ENCODE results near the gene VRK3.

Gene VRK3

DNA sequence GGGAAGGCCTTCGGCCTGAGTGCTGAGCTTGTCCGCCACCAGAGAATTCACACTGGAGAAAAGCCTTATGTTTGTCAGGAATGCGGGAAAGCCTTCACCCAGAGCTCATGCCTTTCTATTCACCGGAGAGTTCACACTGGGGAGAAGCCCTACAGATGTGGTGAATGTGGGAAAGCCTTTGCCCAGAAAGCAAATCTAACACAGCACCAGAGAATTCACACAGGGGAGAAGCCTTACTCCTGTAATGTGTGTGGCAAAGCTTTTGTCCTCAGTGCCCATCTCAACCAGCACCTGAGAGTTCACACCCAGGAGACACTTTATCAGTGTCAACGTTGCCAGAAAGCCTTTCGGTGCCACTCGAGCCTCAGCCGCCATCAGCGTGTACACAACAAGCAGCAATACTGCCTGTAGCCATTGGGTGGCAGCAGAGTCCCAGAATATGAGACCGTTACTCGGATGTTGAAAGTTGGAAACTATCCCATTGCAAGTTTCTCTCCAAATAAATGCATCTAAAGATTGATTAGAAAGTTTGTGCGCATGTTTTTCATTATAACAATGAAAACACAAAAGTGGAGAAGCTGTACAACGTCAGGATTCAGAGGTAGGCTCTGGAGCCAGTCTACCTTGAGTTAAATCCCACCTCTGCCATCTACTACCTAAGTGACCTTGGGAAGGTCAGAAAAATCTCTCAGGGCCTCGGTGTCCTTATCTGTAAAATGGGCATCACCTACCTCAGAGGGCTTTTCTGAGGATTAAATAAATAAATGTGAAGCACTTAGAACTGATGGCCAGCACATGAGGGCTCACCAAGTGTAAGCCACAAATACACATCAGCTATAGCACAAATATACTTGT, 21.7 kb upstream of the VRK3 start:
- FAIRE-seq (no peak), DNase-seq (ENCODE audit: insufficient read length, low spot score) (no peak)
- no peak for TF ChIP-seq POLR2A (IDR thresholded peaks at IDR 0.05; ENCODE audit: low read depth, low read length)

DNA sequence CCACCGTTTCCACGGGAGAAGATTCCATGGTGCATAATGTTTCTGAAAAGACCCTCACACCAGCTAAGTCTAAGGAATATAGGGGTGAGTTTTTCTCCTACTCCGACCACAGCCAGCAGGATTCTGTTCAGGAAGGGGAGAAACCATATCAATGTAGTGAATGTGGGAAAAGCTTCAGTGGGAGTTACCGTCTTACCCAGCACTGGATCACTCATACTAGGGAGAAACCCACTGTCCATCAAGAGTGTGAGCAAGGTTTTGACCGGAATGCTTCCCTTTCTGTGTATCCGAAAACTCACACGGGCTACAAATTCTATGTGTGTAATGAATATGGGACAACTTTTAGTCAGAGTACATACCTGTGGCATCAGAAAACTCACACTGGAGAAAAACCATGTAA, 19.8 kb upstream of the VRK3 start:
- DNase-seq (ENCODE audit: insufficient read length, low spot score) = no peak
- no peak for FAIRE-seq
- no peak for TF ChIP-seq POLR2A (IDR thresholded peaks at IDR 0.05; ENCODE audit: low read depth, low read length)

DNA sequence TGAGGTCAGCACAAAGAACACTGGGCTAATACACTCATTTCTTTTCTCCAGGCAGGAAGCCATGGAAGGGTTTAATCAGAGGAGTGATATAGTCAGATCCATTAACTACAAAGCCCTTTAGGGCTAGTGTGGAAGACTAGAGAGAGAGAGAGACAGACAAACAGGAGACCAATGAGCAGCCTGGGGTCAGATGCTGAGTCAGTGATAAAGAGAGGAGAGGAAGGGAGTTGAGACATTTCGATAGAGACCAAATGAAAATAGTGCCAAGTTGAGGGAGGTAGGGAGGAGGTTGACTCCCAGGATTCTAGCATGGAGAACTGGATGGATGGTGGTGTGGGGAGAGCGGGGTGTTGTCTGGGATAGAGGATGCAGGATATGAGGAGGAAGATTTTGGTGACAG, 18.8 kb upstream of the VRK3 start:
- DNase-seq (ENCODE audit: insufficient read length, low spot score) = no peak
- TF ChIP-seq POLR2A (IDR thresholded peaks at IDR 0.05; ENCODE audit: low read depth, low read length) = no peak
- no peak for FAIRE-seq

DNA sequence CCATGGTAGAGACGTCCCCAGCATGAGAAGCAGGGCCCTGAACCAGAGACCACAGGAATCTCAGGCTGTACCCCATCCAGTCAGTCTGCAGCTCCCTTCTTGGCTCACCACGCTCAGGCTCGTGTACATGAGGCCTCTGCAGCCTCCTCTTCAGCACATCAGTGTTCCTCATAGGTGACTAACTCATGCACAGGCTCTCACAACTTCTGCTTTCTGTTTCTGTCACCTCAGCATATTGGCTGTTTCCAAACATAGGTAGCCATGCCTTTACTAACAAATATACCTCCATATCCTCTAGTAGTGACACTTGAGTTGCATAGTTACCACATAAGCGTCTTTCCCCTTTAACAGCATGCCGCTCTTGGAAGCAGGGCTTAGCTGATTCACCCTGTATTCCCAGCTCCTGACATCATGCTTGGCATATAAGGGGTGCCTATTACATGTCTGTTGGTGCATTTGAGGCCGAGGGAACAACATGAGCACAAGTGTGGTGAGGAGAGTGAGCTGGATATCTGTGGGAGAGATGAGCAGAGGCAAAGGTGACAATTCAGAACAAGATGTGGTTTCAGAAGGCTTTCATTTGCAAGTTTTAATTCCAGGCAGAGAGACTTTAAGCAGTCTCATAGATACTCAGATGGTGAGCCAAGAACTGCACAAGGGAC, 17.3 kb upstream of the VRK3 start:
- FAIRE-seq (no peak), DNase-seq (ENCODE audit: insufficient read length, low spot score) (no peak)
- TF ChIP-seq POLR2A (IDR thresholded peaks at IDR 0.05; ENCODE audit: low read depth, low read length) = no peak

DNA sequence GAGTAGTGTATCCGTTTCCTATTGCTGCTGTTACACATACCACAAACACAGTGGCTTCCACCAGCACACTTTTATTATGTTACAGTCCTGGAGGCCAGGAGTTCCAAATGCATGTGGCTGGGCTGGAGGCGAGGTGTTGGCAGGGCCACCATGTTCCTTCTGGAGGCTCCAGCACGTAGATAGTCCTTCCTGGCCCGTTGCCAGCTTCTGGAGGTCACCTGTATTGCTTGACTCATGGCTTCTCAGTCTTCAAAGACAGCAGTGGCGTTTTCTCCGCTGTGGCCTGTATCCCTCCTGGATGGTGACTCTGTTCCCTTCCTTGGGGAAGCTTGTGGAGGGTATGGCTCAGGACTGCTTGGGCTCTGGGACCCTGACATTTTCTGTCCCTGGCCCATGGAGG, 15.8 kb upstream of the VRK3 start:
- DNase-seq (ENCODE audit: insufficient read length, low spot score) = no peak
- FAIRE-seq = no peak
- TF ChIP-seq POLR2A (IDR thresholded peaks at IDR 0.05; ENCODE audit: low read depth, low read length) = no peak

DNA sequence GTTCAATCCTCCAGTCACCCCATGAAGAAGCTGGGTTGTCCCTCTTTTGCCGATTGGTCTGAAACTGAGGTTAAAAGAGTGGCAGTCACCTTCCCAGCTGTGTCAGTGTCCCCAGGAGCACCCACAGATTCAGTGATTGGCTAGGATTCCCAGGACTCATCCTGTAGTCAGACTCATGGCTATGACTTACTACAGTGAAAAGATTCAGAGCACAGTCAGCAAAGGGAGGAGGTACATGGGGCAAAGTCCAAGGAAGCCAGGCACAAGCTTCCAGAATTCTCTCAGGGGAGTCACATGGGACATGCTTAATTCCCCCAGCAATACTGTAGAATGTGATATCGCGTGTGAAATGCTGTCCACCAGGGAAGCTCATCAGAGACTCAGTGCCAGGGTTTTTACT, 14.8 kb upstream of the VRK3 start:
- FAIRE-seq (no peak), DNase-seq (ENCODE audit: insufficient read length, low spot score) (no peak)
- no peak for TF ChIP-seq POLR2A (IDR thresholded peaks at IDR 0.05; ENCODE audit: low read depth, low read length)

DNA sequence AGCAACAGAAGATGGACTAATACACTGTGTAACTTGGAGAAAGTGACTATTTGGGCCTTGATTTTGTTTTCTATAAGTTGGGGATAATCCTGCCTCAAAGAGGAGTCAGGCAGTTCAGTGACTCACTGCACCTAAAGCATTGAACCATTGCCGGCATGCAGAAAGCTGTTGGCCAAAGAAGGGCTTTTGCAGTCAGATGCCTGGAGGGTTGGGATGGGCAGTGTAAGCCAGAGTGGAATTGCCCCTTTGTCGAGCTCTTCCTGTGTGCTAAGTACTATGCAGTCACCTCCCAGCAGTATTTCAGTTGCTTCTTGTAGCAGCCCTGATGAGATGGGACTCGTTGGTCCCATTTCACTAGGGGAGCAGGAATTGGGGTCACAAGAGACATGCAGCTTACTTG, 11.7 kb upstream of the VRK3 start:
- no peak for FAIRE-seq
- no peak for TF ChIP-seq POLR2A (IDR thresholded peaks at IDR 0.05; ENCODE audit: low read depth, low read length)

DNA sequence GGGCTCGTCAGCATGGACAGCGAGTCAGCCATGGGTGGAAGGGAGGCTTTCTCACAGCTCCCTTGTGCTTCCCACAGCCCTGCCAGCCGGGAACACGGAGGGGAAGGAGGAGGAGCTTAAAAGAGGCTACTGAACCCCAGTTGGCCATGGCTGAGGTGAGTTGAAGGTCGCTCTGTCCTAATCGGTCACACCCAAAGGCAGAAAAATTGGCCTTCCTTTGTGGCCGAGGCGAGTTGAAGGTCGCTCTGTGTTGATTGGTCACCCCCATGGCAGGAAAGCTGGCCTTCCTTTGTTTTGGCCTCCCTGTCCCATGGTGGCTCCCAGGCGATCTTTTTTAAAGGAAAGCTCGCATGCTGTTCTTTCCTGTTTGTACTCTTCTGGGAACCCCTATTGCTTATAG, 5.8 kb upstream of the VRK3 start:
- no peak for FAIRE-seq
- TF ChIP-seq POLR2A (IDR thresholded peaks at IDR 0.05; ENCODE audit: low read depth, low read length) = no peak
- DNase-seq (ENCODE audit: insufficient read length, low spot score) = no peak

More for the DNA sequence above, 11.7 kb upstream of the VRK3 start:
- DNase-seq (ENCODE audit: insufficient read length, low spot score) = no peak

DNA sequence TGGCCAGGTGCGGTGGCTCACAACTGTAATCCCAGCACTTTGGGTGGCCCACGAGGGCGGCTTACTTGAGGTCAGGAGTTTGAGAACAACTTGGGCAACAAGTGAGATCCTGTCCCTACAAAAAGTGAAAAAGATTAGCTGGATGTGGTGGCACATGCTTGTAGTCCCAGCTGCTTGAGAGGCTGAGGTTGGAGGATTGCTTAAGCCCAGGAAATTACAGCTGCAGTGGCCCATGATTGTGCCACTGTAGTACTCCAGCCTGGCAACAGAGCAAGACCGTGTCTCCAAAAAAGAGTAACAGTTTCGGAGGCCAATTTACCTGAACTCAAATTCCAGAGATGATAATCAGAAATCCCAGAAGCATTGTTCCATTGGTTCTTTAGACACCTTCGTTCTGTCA, 5.1 kb upstream of the VRK3 start:
- DNase-seq (ENCODE audit: insufficient read length, low spot score) (no peak), FAIRE-seq (no peak)
- no peak for TF ChIP-seq POLR2A (IDR thresholded peaks at IDR 0.05; ENCODE audit: low read depth, low read length)

DNA sequence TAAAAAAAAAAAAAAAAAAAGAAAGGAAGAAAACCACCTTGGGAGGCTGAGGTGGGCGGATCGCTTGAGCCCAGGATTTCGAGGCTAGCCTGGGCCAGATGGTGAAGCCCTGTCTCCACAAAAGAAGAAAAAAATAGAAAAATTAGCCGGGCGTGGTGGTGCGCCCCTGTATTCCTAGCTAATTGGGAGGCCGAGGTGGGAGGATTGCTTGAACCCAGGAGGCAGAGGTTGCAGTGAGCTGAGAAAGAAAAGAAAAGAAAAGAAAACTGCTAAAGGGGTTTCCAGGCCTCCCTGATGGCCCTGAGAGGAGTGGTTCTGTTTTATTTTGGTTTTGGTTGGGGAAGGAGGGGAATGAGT, 1.4 kb upstream of the VRK3 start:
- FAIRE-seq = no peak

DNA sequence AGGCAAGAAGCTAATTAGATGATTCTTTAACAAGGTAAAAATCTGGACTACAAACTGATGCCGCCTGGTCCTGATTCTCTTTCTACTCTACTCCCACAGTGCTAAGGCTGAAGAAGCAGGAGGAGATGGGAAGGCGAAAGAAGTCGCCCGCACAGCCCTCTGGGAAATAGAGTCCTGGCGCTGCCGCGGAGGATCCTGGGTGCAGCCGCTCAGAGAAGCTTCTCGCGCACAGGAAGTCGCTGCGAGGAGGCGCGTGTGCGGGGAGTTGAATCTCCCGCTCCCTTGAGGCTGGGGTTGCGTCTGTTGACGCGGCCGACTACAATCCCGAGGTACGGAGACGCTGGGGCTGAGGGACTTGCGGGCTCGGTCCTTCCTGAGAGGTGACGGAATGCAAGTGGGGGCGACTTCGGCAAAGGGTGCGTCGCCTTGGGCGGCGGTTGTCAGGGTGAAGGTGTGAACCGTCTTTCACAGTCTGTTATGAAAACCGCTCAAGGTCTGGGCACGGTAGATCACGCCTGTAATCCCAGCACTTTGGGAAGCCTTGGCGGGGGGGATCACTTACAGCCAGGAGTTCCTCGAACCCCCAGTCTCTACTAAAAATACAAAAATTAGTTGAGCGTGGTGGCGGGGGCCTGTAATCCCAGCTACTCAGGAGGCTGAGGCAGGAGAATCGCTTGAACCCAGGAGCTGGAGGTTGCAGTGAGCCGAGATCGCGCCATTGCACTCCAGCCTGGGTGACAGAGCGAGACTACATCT, 800 bp upstream of the VRK3 start, which contains the start of gene ZNF473:
TSS of gene ZNF473 (plus strand) at position 212 of the 756 bp plus-strand sequence. CDS start 5,078 bp downstream, outside the sequence.
- FAIRE-seq (no peak), DNase-seq (ENCODE audit: insufficient read length, low spot score) (peak; percentile 92)
- TF ChIP-seq POLR2A (IDR thresholded peaks at IDR 0.05; ENCODE audit: low read depth, low read length) = peak; percentile 91

More for the DNA sequence above, 1.4 kb upstream of the VRK3 start:
- DNase-seq (ENCODE audit: insufficient read length, low spot score) = no peak
- no peak for TF ChIP-seq POLR2A (IDR thresholded peaks at IDR 0.05; ENCODE audit: low read depth, low read length)

DNA sequence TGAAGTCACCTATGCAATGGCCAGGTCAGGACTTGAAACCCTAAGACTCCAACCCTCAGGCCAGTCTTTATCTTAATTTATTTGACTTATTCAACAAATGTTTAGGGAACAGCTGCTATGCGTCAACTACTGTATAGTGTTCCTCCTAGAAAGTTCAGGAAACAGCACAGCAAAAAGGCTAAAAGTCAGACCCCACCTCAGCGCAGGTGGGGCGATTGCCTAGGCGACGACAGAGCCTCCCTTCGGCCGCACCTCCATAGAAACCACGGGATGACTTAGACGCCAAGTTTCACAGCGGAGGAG, 502 bp downstream of the VRK3 start:
- no peak for TF ChIP-seq POLR2A (IDR thresholded peaks at IDR 0.05; ENCODE audit: low read depth, low read length)
- FAIRE-seq (no peak), DNase-seq (ENCODE audit: insufficient read length, low spot score) (no peak)

DNA sequence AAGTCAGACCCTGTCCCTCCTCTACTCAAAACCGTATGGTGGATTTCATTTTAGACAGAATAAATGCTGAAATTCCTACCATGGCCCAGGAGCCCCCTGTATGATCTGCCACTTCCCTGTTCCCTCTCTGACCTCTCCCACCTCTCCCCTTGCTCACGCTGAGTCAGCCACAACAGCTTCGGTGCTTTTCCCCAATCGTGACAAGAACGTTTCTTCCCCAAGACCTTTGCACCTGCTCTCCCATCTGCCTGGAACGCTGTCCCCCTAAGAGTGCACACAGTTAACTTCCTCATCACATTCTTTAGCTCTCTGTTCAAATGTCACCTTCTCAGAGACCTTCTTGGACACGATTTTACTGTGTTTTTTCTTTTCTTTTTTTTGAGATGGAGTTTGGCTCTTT, 2.3 kb downstream of the VRK3 start:
- DNase-seq (ENCODE audit: insufficient read length, low spot score) (no peak), FAIRE-seq (no peak)
- TF ChIP-seq POLR2A (IDR thresholded peaks at IDR 0.05; ENCODE audit: low read depth, low read length) = no peak

DNA sequence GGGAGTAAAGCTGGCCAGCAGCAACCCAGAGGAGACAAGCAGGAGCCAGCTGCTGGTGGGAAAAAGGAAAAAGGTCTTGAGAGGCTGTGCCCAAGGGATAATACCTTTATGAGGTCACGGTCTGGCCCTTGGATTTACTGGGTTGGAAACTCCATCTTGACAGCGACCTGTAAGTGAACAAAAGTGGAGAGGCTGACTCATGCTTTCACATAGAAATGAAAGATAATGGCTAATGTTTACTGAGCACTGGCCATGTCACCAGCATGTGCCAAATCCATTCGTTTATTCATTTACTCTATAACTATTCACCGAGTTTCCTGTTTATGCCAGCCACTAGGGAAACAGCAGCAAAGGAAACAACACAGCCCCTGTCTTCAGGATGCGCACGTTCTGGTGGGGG, 4.7 kb downstream of the VRK3 start:
- TF ChIP-seq POLR2A (IDR thresholded peaks at IDR 0.05; ENCODE audit: low read depth, low read length) = no peak
- FAIRE-seq (no peak), DNase-seq (ENCODE audit: insufficient read length, low spot score) (no peak)

Measured in H54 (cell line).